CD8-positive, alpha-beta memory T cell (primary cell): ENCODE data around the gene NUDT1. TPM values are rescaled to one million over a fixed set of nuclear protein-coding genes. Genes with fewer than 3 reads are reported as not detected.

Experiments used
- CTCF ChIA-PET: fragments of 350-600 bp; sonication (Branson Sonifier 250); formaldehyde crosslinking; loops from one replicate; lab custom pipeline; 2021; ENCODE audit warnings: antibody characterized with exemption; lab: Charles Lee
- POLR2A ChIA-PET: fragments of 350-600 bp; sonication (Branson Sonifier 250); formaldehyde crosslinking; loops from one replicate; lab custom pipeline; 2021; ENCODE audit warnings: antibody characterized with exemption; lab: Charles Lee
- DNase-seq, 5 donors: peaks; one replicate each; pipeline versions ENCODE4 v3.0.0 to v3.0.0-alpha.2; 2020 to 2022; ENCODE audit warnings: mixed read lengths in 1 of 5
- H3K27ac ChIP-seq: one replicate; pipeline ENCODE4 v1.7.0; 2013; ENCODE audit warnings: low read depth, mild to moderate bottlenecking, low read length, moderate library complexity
- H3K27me3 ChIP-seq: 2 replicates; pipeline ENCODE4 v1.7.0; 2013; ENCODE audit warnings: low read length, mild to moderate bottlenecking; ENCODE audit not compliant: insufficient read depth, poor library complexity, severe bottlenecking
- H3K36me3 ChIP-seq: 2 replicates; pipeline ENCODE4 v1.7.0; 2013; ENCODE audit warnings: mild to moderate bottlenecking, low read length, moderate library complexity; ENCODE audit not compliant: insufficient read depth
- H3K4me1 ChIP-seq: 2 replicates; pipeline ENCODE4 v1.7.0; 2013; ENCODE audit warnings: mild to moderate bottlenecking, low read length, moderate library complexity; ENCODE audit not compliant: insufficient read depth
- H3K4me3 ChIP-seq: 2 replicates; pipeline ENCODE4 v1.7.0; 2013; ENCODE audit warnings: mild to moderate bottlenecking, low read length
- H3K9me3 ChIP-seq: 2 replicates; pipeline ENCODE4 v1.7.0; 2013; ENCODE audit warnings: mild to moderate bottlenecking, low read length
- H3K27ac Mint-ChIP-seq, 8 donors: one replicate each; pipeline ENCODE4 v1.8.0; 2020 to 2021; ENCODE audit warnings: mixed read lengths in 8 of 8, mild to moderate bottlenecking in 6 of 8, inconsistent platforms in 3 of 8, moderate library complexity in 3 of 8
- H3K27me3 Mint-ChIP-seq, 2 donors: one replicate each; pipeline ENCODE4 v1.8.0; 2020 to 2021; ENCODE audit warnings: mixed read lengths in 2 of 2, mild to moderate bottlenecking in 1 of 2, moderate library complexity in 1 of 2
- H3K36me3 Mint-ChIP-seq, 3 donors: one replicate each; pipeline ENCODE4 v1.8.0; 2020 to 2021; ENCODE audit warnings: mixed read lengths in 3 of 3, inconsistent platforms in 1 of 3, mild to moderate bottlenecking in 1 of 3
- H3K4me1 Mint-ChIP-seq, 3 donors: one replicate each; pipeline ENCODE4 v1.8.0; 2020 to 2021; ENCODE audit warnings: mixed read lengths in 3 of 3, inconsistent platforms in 1 of 3, mild to moderate bottlenecking in 1 of 3
- H3K4me3 Mint-ChIP-seq, 7 donors: one replicate each; pipeline ENCODE4 v1.8.0; 2020 to 2021; ENCODE audit warnings: mixed read lengths in 7 of 7, mild to moderate bottlenecking in 6 of 7, moderate library complexity in 4 of 7, inconsistent platforms in 2 of 7
- H3K9me3 Mint-ChIP-seq, 5 donors: one replicate each; pipeline ENCODE4 v1.8.0; 2020 to 2022; ENCODE audit warnings: mixed read lengths in 5 of 5, mild to moderate bottlenecking in 3 of 5, moderate library complexity in 2 of 5, inconsistent platforms in 1 of 5
- polyA plus RNA-seq: library from polyadenylated mRNA; unstranded; fragments of 300-500 nt; fragmentation: Illumina TruSeq; gene quantifications from one replicate; pipeline ENCODE4 v1.2.3, GENCODE V29; 2021
- total RNA-seq, 2 experiments: library from RNA; stranded (reverse); gene quantifications; one replicate each; pipeline ENCODE4 v1.2.3, GENCODE V29; 2021

Gene NUDT1
- total and polyA plus RNA-seq, 3 experiments from 2014 or later, result 52.7 to 89.8 (median 83.1) TPM

DNA sequence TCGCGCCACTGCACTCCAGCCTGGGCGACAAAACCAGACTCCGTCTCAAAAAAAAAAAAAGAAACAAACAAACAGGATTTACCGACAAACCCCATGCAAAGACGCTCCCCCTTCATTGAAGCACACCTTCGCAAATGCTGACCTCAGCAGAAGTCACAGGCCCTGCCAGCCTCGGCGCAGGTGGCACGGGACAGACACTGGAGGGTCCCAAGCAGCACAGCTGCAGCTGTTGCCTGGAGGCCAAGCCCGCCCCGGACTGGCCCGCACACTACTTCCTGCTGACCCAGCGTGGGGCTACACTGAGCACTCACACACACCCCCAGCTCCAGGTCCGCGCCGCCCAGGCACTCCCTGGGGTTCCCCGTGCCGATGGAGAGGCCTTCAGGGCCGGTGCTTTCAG is 41.0 kb downstream of the NUDT1 start:
- no peaks in the 10 kb centered on the region for H3K4me1 ChIP-seq
- Mint-ChIP-seq H3K4me1 (peaks cover 0 to 5% (median 0%) of the 10 kb centered on the region in 3 donors), H3K36me3 (no peaks in the 10 kb centered on the region), H3K4me3 (no peak overlapping the region), H3K27ac (no peak overlapping the region), H3K9me3 (no peaks in the 10 kb centered on the region), H3K27me3 (no peaks in the 10 kb centered on the region)
- DNase-seq, result no peak
- H3K27ac ChIP-seq, result no peak overlapping the region
- H3K36me3 ChIP-seq, result no peaks in the 10 kb centered on the region
- ChIA-PET CTCF (no interaction called here), POLR2A (no interaction called here)
- no peaks in the 10 kb centered on the region for H3K27me3 ChIP-seq
- no peak overlapping the region for H3K4me3 ChIP-seq
- H3K9me3 ChIP-seq, result no peaks in the 10 kb centered on the region

DNA sequence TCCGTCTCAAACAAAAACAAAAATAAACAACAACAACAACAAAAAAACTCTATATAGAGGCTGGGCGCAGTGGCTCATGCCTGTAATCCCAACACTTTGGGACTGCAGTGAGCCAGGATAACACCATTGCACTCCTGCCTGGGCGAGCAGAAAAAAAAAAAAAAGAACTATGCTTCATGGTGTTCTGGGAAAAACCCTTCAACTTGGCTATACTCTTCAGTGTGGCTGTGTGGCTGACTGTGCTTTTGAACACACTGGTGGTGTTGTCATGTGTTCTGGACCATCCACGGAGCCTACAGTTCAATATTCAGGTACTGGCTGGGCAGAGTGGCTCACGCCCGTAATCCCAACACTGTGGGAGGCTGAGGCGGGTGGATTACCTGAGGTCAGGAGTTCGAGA is 45.7 kb downstream of the NUDT1 start:
- H3K36me3 Mint-ChIP-seq, result no peaks in the 10 kb centered on the region
- Histone ChIP-seq H3K36me3 (no peaks in the 10 kb centered on the region), H3K27ac (no peak overlapping the region), H3K27me3 (no peaks in the 10 kb centered on the region), H3K4me3 (no peak overlapping the region), H3K4me1 (no peaks in the 10 kb centered on the region), H3K9me3 (no peaks in the 10 kb centered on the region)
- no peaks in the 10 kb centered on the region for H3K27me3 Mint-ChIP-seq
- ChIA-PET POLR2A (no interaction called here), CTCF (no interaction called here)
- no peak overlapping the region for H3K27ac Mint-ChIP-seq
- H3K4me3 Mint-ChIP-seq, result no peak overlapping the region
- peaks cover 0 to 2% (median 0%) of the 10 kb centered on the region in 3 donors for H3K4me1 Mint-ChIP-seq
- DNase-seq, result no peak
- H3K9me3 Mint-ChIP-seq, result no peaks in the 10 kb centered on the region

DNA sequence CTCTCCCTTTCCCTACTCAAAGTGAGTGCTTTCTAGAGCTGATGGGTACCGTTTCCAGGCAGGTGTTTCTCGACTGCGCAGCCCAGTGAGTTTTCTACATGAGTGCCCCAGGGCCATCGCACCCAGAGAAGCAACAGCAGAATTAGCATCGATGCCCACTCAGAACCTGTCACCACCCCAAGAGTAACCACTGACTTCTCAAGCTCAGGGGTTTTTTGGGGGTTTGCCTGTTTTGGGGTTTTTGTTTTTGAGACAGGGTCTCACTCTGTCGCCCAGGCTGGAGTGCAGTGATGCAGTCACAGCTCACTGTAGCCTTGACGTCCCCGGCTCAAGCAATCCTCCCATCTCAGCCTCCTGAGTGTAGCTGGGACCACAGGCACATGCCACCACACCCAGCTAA is 46.5 kb downstream of the NUDT1 start:
- Histone ChIP-seq H3K27me3 (no peaks in the 10 kb centered on the region), H3K9me3 (no peaks in the 10 kb centered on the region), H3K36me3 (no peaks in the 10 kb centered on the region), H3K27ac (no peak overlapping the region), H3K4me1 (no peaks in the 10 kb centered on the region), H3K4me3 (no peak overlapping the region)
- Mint-ChIP-seq H3K4me3 (no peak overlapping the region), H3K27me3 (no peaks in the 10 kb centered on the region), H3K27ac (no peak overlapping the region), H3K9me3 (no peaks in the 10 kb centered on the region), H3K4me1 (peaks cover 0 to 2% (median 0%) of the 10 kb centered on the region in 3 donors), H3K36me3 (no peaks in the 10 kb centered on the region)
- DNase-seq, result no peak
- CTCF ChIA-PET, result no interaction called here
- POLR2A ChIA-PET, result no interaction called here

DNA sequence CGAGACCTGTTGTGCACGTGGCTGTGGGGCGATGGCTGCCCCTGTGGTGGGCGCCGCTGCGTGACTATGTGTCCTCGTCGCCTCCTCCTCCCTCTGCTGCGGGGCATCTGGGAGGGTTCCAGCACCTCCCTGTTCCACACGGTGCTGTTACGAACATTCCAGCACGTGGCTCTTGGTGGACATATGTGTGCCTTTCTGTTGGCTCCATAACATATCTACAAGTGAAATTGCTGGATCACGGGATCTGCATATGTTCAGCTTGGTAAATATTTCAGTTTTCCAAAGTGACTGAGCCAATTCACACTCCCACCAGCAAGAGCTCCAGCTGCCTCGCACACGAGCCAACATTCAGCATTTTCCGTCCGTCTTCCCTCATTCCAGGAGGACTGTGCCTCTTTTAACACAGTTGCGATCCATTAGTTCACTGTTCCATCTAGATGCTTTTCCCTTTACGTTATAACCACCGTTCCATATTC is 47.1 kb downstream of the NUDT1 start:
- ChIA-PET CTCF (no interaction called here), POLR2A (no interaction called here)
- Histone ChIP-seq H3K27me3 (no peaks in the 10 kb centered on the region), H3K36me3 (no peaks in the 10 kb centered on the region), H3K9me3 (no peaks in the 10 kb centered on the region), H3K27ac (no peak overlapping the region), H3K4me1 (no peaks in the 10 kb centered on the region), H3K4me3 (no peak overlapping the region)
- no peaks in the 10 kb centered on the region for H3K36me3 Mint-ChIP-seq
- H3K27ac Mint-ChIP-seq, result no peak overlapping the region
- peaks cover 0 to 2% (median 0%) of the 10 kb centered on the region in 3 donors for H3K4me1 Mint-ChIP-seq
- H3K9me3 Mint-ChIP-seq, result no peaks in the 10 kb centered on the region
- H3K4me3 Mint-ChIP-seq, result no peak overlapping the region
- H3K27me3 Mint-ChIP-seq, result no peaks in the 10 kb centered on the region
- no peak for DNase-seq

DNA sequence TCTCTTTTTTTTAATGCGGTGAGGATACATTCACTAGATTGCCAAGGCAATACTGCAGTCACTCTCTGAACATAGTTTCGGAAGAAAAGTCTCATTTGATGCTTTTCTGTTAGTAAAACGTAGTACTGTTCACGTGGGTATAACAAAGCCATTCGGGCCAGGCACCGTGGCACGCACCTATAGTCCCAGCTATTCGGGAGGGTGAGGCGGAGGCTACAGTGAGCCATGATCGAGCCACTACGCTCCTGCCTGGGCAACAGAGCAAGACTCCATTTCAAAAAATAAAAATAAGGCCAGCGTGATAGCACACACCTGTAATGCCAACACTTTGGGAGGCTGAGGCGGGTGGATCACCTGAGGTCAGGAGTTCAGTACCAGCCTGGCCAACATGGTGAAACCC is 47.6 kb downstream of the NUDT1 start:
- Histone ChIP-seq H3K4me3 (no peak overlapping the region), H3K9me3 (no peaks in the 10 kb centered on the region), H3K36me3 (no peaks in the 10 kb centered on the region), H3K27ac (no peak overlapping the region), H3K27me3 (no peaks in the 10 kb centered on the region), H3K4me1 (no peaks in the 10 kb centered on the region)
- no peaks in the 10 kb centered on the region for H3K27me3 Mint-ChIP-seq
- DNase-seq, result no peak
- H3K4me1 Mint-ChIP-seq, result peaks cover 0 to 2% (median 0%) of the 10 kb centered on the region in 3 donors
- no peak overlapping the region for H3K4me3 Mint-ChIP-seq
- H3K9me3 Mint-ChIP-seq, result no peaks in the 10 kb centered on the region
- ChIA-PET POLR2A (no interaction called here), CTCF (no interaction called here)
- H3K36me3 Mint-ChIP-seq, result no peaks in the 10 kb centered on the region
- no peak overlapping the region for H3K27ac Mint-ChIP-seq

DNA sequence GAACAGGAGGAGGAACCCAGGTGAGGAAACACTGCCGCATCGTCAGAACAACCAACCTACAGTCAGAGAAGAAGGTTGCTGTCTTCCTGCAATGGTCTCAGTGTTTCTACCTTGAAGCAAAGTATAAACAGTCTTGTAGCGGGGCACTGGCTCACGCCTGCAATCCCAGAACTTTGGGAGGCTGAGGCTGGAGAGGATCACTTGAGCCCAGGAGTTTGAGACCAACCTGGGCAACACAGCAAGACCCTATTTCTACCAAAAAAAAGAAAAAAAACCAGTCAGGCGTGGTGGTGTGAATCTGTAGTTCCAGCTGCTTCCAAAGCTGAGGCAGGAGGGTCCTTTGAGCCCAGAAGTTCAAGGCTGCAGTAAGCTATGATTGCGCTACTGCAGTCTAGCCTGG is 48.9 kb downstream of the NUDT1 start:
- no peak for DNase-seq
- Histone ChIP-seq H3K36me3 (no peaks in the 10 kb centered on the region), H3K27me3 (no peaks in the 10 kb centered on the region), H3K9me3 (no peaks in the 10 kb centered on the region), H3K4me1 (no peaks in the 10 kb centered on the region), H3K4me3 (no peak overlapping the region), H3K27ac (no peak overlapping the region)
- H3K27ac Mint-ChIP-seq, result peak overlapping the region in 1 of 8 donors; percentile 50
- no peaks in the 10 kb centered on the region for H3K27me3 Mint-ChIP-seq
- peaks cover 0 to 2% (median 0%) of the 10 kb centered on the region in 3 donors for H3K4me1 Mint-ChIP-seq
- ChIA-PET CTCF (no interaction called here), POLR2A (no interaction called here)
- no peaks in the 10 kb centered on the region for H3K36me3 Mint-ChIP-seq
- no peak overlapping the region for H3K4me3 Mint-ChIP-seq
- H3K9me3 Mint-ChIP-seq, result no peaks in the 10 kb centered on the region

DNA sequence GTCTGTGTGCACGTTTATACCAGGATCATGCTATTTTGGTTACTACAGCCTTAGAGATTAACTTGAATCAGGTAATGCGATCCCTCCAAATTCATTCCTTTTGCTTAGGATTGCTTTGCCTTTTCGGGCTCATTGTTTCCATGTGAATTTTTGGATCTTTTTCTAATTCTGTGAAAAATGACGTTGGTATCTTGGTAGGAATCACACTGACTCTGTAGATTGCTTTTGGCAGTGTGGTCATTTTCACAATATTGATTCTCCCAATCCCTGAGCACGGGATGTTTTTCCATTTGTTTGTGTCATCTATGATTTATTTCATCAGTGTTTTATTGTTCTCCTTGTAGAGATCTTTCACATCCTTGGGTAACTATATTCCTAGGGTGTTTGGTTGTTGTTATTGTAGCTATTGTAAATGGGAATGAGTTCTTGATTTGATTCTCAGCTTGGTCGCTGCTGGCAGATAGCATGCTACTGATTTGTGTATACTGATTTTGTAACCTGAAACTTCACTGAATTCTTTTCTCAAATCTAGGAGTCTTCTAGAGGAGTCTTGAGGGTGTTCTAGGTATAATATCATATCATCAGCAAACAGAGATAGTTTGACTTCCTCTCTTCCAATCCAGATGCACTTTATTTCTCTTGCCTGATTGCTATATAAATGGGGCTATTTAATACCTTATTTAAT is 54.1 kb downstream of the NUDT1 start:
- no peaks in the 10 kb centered on the region for H3K36me3 Mint-ChIP-seq
- H3K4me1 ChIP-seq, result no peaks in the 10 kb centered on the region
- CTCF ChIA-PET, result no interaction called here
- H3K36me3 ChIP-seq, result no peaks in the 10 kb centered on the region
- H3K9me3 Mint-ChIP-seq, result no peaks in the 10 kb centered on the region
- no peaks in the 10 kb centered on the region for H3K27me3 ChIP-seq
- H3K27ac Mint-ChIP-seq, result peak overlapping the region in 2 of 8 donors; percentile 5 to 29
- POLR2A ChIA-PET, result no interaction called here
- no peak overlapping the region for H3K27ac ChIP-seq
- H3K4me1 Mint-ChIP-seq, result peaks cover 3 to 5% (median 4%) of the 10 kb centered on the region in 3 donors
- H3K9me3 ChIP-seq, result no peaks in the 10 kb centered on the region
- H3K27me3 Mint-ChIP-seq, result no peaks in the 10 kb centered on the region
- DNase-seq, result no peak
- no peak overlapping the region for H3K4me3 ChIP-seq
- no peak overlapping the region for H3K4me3 Mint-ChIP-seq

DNA sequence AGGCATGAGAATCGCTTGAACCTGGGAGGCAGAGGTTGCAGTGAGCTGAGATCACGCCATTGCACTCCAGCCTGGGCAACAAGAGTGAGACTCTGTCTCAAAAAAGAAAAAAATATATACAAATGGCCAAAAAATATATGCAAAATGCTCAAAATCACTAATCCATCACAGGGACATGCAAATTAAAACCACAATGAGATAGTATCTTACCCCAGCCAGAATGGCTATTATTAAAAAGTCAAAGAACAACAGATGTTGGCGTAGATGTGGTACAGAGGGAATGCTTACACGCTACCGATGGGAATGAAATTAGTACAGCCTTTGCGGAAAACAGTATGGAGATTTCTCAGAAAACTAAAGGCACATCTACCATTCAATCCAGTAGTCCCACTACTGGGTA is 54.8 kb downstream of the NUDT1 start:
- peaks cover 3 to 4% (median 4%) of the 10 kb centered on the region in 3 donors for H3K4me1 Mint-ChIP-seq
- ChIA-PET CTCF (no interaction called here), POLR2A (no interaction called here)
- Histone ChIP-seq H3K27me3 (no peaks in the 10 kb centered on the region), H3K4me1 (no peaks in the 10 kb centered on the region), H3K4me3 (no peak overlapping the region), H3K27ac (no peak overlapping the region), H3K36me3 (no peaks in the 10 kb centered on the region), H3K9me3 (no peaks in the 10 kb centered on the region)
- no peak for DNase-seq
- no peak overlapping the region for H3K4me3 Mint-ChIP-seq
- H3K9me3 Mint-ChIP-seq, result no peaks in the 10 kb centered on the region
- H3K36me3 Mint-ChIP-seq, result no peaks in the 10 kb centered on the region
- no peaks in the 10 kb centered on the region for H3K27me3 Mint-ChIP-seq
- no peak overlapping the region for H3K27ac Mint-ChIP-seq
